ENCODE data around the gene PRRX1.

Gene PRRX1

DNA sequence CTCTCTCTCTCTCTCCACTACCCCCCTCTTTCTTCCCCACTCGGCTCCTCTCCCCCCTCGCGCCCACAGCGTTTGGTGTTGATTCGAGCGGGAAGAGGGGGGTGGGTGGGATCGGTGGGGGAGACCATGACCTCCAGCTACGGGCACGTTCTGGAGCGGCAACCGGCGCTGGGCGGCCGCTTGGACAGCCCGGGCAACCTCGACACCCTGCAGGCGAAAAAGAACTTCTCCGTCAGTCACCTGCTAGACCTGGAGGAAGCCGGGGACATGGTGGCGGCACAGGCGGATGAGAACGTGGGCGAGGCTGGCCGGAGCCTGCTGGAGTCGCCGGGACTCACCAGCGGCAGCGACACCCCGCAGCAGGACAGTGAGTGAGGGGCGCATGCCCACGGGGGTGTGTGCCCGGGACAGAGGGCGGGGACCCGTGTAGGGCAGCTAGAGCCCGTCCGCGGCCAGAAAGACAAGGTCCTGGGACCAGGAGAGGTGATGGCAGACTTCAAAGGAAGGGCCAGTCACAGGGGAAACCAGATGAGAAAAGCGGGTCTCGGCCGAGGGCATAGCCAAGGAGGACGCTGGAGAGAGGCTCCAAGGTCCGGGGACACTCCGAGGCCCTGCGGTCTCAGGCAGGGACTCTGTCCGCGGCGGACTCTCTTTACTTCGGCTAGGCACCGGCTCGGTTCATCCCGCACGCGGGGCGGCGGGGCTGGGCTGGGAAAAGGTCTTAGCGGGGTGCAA is at the start of gene PRRX1:
Gene PRRX1, plus strand, starts transcription at position 39 of the 735 bp plus-strand sequence. Its CDS starts 88 bp downstream, at position 127.
- no peak for DNase-seq (ENCODE audit: low spot score)

DNA sequence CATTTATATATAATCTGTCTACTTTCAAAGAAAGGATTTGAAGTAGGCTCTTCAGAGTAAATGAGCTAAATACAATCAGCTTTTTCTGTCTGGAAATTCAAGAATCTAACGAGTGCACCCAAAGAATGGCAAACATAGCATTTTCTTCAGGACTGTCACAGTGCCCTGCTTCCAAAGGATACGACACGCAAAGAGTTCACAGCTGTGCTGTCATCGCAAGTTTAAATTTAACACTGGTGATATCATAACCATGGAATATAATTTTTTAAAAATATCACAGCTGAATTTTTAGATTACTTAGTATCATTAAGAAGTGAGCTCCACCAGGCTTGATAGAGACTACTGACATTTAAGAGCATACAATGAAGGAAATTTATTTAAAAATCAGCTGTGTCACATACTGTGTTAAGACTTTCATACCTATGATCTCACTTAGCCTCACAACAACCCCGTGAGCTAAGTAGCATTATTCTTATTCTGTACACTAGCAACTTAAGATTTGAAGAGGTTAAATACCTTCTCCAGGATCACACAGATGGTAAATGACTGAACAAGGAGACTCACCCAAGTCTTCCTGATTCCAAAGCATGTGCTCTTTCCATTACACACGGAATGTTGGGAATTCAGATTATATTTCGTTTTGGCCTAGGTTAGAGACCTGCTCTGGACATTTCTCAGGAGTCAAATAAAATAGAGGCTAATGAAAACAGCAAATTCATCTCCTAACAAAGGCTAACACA is 46.2 kb upstream of the PRRX1 start:
- no peak for DNase-seq (ENCODE audit: low spot score)

DNA sequence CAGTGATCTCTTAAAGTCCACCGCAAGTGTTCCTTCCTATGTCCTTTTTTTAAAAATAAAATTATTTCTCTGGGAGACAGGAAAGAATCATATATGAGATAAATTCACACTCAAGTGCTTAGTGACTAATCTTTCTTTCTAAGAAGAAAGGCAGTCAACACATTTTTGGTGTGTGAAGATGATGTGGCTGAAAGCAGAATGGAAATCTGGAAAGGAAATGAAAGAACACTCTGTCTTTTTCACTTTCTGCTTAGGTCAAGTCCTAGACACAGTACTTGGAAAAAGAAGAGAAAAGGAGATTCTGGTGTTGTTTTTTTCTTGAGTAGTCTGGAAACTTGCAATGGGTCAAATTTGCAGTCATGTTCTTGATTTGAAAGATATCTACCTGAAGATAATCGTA is 45.5 kb upstream of the PRRX1 start:
- no peak for DNase-seq (ENCODE audit: low spot score)

DNA sequence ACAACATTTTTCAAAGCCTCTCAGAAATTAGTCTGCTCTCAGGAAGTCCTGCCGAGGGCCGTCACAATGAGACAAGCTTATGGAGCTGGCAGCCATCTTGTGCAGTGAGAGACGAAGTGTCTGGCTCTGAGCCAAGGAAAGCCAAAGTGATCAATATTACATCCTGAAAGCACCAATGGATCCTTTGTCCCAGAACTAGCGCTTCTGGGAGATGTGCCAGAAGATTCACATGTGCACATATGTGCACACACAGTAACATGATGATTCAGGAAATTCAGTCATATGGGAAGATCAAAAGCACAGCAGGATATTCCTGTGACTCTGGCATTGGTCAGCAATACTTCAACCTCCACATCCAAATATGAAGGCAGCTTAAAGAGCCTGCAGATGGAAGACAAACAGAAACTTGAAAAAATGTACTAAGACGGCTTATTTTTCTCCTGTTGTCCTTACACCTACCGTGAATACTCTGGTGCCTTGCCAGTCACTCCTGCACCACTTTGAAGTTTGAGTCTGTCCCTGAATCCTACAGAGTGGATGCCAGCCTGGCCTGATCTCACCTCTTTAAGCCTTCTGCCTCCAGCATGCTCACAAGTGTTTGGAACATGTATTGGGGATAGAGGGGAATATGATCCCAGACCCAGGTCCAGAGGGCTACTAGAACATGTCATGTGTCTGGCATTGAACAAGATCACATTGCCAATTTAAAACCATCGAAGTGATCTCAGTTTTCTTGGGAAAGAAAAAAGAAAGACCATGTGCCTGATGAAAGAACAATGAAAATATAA is 44.5 kb upstream of the PRRX1 start:
- no peak for DNase-seq (ENCODE audit: low spot score)

DNA sequence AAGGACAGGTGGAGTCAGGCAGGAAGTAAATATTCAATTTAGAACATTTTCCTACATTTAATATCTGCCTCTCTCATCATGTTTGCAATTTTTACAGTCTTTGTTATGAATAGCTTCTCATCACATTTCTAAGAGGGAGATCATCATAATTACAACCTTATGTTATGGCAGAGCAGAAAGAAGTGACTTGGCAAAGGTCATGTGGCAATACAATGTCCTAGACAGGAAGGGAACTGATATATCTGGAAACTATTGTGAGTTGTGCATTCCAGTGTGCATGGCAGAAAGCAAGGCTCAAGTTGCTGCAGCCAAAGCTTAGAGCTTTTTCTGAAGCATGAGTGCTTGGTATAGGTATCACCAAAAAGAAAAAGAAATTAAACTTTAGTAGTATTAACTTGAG is 43.8 kb upstream of the PRRX1 start:
- no peak for DNase-seq (ENCODE audit: low spot score)

DNA sequence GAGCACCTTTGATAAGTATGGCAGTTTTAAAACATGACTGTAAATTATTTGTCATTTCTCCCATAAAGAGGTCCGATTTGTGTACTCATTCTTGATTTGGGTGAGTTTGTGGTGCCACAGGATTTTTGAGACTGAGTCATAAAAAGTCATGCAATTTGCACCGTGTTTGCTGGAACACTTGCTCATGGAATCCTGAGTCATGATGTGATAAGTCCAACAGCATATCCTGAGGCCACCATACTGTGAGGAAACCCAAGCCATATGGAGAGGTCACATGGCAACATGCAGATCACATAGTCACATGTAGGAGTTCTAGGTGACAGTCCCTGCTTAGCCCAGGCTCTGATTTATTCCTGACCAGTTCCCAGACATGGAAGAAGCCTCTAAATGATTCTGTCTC is 40.8 kb upstream of the PRRX1 start:
- no peak for DNase-seq (ENCODE audit: low spot score)

DNA sequence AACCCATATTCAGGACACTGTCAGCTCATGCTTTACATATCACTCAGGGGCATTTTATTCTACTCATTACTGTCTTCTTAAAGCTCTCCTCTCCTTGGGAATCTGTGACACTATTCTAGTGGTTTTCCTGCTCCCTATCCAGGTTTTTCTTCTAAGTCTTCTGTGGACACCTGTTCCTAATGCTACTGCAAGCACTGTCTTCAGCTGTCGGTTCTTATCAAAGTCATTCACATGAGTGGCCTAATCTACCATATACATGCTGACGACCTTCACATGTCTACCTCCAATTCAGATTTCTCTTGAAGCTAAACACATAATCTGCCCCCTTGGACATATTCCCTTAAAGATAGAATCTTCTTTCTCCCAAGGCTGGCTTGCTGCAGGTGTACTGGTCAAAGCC is 39.8 kb upstream of the PRRX1 start:
- DNase-seq (ENCODE audit: low spot score), result no peak

DNA sequence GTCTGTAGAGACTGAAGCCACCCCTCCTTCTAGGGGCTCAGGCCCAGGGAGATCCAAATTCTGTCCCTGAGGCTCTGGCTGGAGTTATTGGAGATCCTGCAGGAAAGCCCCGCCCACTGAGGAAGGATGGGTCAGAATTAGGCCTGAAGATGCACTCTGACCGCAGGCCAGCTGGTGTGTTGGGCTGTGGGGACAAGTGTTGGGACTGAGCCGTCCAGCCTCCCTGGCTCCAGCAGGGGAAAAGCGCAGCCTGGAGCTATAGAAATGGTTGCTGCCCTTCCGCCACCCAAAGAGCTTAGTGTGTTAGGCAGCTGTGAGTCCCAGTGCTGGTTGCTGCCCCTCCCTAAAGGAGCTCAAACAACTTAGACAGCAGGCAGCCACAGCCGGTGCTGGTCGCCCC is 33.0 kb upstream of the PRRX1 start:
- DNase-seq (ENCODE audit: low spot score), result no peak

DNA sequence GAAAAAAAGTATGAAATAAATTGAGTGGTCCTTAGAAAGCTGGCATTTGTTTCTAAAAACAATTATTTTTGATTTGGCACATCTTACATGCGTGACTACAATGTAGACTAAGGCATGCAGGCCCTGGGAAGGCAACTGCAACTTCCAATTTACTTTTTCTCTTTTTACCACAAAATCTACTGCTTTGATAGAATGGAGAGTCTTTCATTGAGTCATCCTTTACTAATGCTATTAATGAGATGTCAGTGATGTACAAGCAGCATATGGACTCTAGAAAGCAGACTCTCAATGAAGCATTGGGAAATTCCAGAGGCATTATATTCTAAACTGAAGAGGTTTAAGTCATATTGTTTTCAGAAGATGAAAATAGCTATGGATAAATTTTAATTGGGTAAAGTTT is 29.6 kb upstream of the PRRX1 start:
- DNase-seq (ENCODE audit: low spot score), result no peak

DNA sequence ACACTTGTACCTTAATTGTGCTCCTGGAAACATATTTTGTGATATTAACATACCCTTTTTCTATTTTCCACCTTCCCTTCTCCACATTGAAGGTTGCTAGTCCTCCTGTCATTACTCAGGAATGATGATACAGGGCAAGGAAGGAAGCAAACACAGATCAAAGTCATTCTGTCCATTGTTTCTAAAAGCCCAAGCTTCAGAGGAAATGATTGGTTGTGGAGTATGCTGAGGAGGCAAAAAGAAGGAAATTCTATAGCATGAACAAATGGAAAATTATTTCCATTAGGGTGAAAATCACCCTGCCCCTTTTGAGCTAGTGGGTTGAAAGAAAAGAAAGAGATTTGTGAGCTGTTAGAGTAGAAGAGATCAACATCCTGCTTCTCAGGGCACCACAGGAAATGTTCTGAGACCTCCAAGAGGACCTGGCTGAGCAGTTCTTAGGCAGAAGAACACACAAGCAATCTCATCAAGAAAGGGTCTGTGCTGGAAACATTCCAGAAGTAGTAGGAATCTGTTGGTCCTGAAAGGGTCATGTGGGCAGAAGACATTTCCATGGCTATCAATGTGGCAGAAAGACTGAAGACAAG is 29.0 kb upstream of the PRRX1 start:
- no peak for DNase-seq (ENCODE audit: low spot score)

DNA sequence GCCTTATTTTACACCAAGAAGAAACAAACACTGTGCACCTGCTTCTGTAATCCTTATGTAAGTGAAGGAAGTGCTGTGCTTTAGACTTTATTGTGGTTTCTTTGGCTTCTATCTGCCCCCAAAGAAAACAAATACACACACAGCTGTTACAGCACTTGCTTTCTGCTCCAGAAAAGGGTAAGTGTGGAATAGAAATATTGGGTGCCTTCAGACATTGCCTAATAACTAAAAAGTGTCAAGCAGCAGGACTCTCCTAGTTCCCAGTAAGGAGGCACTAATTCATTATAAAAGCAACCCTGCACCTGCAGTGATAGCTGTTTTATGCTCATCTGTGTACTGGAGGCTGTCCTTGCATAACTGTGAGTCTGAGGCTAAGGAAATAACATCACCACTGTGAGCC is 23.4 kb upstream of the PRRX1 start:
- no peak for DNase-seq (ENCODE audit: low spot score)

DNA sequence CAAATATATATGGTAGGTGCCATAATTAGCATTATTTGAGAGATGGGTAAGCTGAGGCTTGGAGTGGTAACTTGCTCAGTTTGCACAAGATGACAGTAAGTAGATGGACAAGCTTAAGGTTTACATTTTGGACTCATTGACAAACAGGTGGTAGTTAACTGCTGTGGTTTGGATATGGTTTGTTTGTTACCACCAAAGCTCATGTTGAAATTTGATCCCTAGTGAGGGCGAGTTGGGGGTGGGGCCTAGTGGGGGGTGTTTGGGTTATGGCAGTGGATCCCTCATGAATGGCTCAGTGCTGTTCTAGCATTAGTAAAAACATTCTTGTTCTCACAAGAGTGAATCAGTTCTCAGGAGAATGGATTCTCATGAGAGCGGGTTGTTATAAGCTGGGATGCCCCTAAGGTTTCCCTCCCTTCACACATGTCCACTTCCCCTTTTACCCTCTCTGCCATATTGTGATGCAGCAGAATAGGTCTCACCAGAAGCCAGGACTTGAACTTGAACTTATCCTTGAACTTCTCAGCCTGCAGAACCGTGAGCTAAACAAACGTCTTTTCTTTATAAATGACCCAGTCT is 6.6 kb upstream of the PRRX1 start:
- no peak for DNase-seq (ENCODE audit: low spot score)

DNA sequence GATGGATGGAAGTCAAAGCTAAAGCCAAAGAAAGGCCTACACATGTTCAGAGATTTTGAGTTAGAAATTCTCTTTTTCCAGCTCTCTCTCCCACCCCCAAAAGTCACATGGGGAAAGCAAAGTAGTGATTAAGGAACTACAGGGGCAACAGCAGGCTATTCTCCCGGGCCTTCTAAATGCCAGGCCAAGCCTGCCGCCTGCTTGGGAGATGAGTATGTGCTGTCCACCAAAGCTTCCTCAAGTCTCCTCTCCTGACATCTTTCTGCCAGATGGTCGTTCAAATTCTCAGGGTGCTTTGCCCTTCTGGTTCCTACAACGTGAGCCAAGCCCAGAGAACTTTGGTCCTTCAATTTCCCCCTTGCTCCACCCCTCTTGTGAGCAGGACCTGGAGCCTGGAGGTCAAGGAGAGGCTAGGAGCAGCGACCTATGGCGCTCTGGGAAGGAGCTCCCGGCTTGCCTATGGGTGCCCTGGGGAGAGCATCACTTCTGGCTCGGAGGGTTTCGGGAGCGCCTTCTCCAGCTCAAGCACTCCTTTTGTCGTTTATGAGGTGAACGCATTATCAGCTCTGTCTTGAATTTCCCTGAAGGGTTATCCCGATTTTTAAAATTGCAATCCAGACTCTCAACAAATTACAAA is 4.4 kb upstream of the PRRX1 start:
- no peak for DNase-seq (ENCODE audit: low spot score)

DNA sequence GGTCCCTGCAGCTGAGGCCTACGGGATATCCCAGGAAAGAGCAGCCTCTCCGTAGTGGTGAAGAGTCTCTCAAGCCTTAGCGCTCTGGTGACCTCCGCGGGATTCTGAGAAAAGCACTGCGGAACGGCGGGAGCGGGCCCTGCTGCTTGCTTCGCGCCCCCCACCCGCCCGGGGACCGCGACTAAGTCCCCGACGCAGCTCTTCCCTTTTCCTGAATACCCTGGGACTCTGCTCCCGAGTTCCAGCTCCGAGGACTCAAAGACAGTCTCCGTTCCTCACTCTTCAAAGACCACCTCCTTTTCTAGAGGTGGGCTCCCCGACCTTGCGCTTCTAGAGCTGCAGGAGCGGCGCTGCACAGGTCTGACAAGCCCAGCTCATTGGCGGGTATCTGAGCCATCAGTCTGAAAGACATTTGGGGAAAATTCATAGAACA is 3.6 kb upstream of the PRRX1 start:
- no peak for DNase-seq (ENCODE audit: low spot score)

DNA sequence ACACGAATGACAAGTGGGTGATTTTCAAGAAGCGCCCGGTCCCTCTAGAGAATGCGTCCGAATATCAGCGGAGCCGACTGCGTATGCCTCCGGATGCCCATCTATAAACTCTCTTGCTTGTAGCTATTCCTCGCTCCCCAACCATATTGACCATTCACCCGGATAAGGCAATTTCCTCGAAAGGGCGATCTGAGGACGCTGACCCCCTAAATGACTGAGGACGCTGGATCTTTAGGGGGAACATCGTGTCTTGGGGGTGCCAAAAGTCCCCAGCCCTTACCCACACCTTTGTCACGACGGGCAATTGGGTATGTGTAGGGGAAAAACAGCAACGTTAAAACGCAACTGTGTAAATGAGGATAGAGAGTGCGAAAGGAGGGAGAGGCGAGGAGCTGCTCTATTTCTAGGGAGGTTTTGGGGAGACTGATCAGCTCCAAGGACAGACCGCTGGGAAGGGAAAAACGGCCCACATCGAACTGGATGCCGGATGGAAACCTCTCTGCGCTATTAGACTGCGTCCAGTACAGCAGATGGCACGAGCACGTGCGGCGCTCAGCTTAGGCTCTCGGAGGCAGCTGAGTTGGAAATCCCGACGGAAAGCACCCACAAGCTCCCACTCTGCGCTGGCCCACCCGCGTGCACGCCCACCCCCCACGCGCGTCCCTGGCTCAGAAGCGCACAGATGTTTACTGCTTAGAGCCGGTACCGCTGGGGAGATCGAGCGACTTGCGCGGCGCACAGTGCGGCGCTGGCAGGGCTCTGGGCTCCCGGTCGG is 2.9 kb upstream of the PRRX1 start:
- DNase-seq (ENCODE audit: low spot score), result no peak

DNA sequence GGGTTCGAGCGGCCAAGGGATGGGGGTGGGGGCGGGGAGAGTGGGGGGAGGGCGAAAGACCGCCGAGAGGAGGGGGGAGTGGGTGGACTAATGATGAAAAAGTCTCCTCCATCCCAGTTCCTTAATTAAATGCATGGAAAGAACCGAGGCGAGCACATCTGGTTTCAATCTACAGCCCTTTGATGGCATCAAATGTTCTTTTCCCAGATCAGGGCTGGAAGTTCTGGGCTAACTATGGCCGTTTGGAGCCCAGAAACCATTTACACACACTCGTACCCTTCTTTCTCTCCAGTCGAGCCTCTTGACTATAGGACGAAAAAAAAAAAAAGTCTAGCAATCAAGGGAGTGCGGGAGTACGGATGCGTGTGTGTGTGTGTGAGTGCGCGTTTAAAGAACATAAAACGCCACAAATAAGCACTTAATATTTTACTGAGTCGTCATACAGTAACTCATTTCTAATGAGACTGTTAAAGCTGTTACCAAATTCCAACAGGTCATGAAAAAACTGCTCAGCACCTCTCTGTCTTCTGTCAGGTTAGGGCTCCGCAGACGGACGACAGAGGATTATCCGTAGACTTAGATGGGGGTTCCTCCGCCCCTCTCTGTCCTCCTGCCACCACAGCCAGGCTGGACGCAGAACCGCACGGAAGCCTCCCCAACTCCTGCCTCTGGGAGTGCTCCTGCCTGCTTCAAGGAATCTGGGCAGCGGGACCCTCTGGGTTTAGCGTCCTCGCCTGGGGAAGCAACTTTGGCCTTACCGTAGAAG is 2.1 kb upstream of the PRRX1 start:
- peak; percentile 55 for DNase-seq (ENCODE audit: low spot score)

DNA sequence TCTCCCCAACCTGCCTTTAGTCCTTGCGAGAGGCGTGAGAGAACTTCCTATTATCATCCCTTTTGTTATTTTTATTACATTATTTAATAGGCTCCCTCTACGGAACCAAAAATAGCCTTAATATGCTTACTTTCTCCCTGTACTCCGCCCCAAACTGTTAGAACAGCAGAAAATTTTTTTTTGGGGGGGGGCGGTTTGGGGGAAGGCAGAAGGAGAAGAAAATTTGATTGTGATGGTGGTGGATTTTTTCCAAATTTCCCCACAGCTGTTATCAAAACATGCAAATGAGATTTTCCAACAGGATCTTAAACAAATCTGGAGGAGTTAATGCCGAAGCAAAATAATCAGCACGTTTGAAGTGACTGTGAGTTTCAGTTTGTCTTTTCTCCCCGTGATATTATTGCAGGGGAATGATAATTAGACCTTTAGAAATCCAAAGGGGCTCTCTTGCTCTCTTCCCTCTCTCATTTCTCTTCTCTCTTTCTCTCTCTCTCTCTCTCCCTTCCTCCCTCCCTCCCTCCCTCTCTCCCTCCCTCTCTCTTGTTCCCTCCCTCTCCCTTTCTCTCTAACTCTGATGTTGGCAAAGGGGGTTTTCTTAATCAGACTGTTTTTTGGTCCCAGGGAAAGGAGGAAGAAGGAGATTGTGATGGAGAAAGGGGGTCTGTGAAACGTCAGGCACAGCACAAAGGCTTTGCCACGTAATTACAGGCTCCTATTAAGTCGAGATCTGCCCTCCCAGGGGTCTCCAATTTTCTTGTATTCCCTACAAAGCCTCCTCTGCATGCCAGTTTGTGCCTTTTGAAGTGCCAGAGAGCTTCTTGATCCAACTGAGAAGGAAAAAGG is 1.1 kb upstream of the PRRX1 start:
- DNase-seq (ENCODE audit: low spot score), result no peak

DNA sequence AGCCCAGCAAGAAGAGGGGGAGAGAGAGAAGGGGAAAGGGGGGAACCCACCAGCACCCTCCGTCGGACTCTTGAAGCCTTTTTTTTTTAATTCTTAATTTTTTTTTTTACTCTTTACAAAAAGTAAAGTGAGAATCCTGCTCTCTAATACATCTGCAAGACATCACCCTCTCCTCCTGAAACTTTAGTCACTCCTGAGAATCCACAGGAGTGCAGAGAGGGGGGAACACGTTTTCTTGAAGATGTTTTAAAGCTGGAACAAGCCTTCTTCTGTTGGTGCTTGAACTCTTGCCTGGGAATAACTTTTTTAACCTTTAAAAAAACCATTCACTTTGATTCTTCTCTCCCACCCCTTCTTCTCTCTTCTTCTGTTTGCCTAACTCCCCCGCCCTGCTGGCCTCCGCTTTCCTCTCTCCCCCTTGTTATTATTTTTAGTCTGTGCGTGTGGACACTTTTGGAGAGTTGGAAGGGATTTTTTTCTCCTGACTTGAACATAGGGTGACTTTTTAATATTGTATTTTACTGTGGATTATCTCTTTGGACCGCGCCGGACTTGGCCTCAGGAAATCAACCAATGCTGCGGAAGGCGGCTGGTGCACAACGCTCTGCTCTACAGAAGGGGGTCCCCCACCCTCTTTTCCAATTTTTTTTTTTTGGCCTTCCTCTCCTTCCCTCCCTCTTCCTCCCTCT is 383 bp upstream of the PRRX1 start:
- DNase-seq (ENCODE audit: low spot score), result no peak
